Cardiac septum (tissue), 1 donor: ENCODE results near the gene PHYKPL. TPM values are rescaled to one million over a fixed set of nuclear protein-coding genes. Genes with fewer than 3 reads are reported as not detected.

Experiments used
- DNase-seq: peaks from one replicate; pipeline ENCODE4 v3.0.0-alpha.2; 2020; ENCODE audit warnings: low spot score
- intact Hi-C: fragments of 100-400 bp; cut with DNase I; formaldehyde crosslinking; loops from one replicate; pipeline ENCODE4 v1.14.0; 2022
- total RNA-seq: library from RNA; stranded (reverse); fragmentation: NEBNext Ultra II Directional; extraction: Animal tissue kit (Norgen Biotek cat#: 25700); gene quantifications from one replicate; pipeline ENCODE4 v1.2.1, GENCODE V29; 2021
- donor health status: DM: no; HTN: no; CAD: no.

The PHYKPL gene
- total RNA-seq, 1 donor from 2014 or later, result 55.3 TPM

DNA sequence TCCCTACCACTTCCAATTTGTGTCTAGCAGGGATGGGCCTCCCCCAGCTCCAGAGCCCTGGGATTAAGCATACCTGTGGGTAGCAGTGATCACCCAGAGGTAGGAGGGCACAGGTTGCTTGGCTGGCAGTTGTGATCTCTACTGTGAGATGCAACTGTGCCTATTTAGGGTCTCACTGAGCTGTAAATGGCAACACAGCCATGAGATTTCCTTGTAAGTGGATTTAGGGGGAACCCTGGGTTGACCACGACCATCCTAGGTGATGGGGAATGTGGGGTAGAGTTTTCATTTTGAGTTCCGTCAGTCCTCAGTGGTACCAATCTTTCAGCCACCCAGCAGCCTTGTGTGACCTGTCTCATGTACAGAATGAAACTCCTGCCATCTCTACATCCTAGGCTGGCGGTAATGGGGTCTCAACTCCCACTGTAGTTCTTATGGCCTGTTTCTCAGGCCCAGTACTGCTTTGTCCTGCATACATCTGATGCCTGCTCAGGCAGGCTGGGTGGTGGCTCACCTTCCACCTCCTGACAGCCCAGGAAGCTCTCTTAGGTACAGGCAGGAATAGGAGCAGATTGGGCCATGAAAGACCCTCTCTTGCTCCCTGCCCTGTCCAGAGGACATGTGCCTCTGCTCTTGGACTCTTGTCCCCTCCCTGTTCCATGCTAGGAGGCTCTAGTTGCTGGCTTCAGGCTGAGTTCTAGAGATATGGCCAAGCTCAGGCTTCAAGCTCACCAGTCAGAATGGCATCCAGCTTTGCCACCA lies 20.2 kb downstream of the PHYKPL start:
- intact Hi-C loops, result no loop called here
- peak; percentile 33 for DNase-seq

DNA sequence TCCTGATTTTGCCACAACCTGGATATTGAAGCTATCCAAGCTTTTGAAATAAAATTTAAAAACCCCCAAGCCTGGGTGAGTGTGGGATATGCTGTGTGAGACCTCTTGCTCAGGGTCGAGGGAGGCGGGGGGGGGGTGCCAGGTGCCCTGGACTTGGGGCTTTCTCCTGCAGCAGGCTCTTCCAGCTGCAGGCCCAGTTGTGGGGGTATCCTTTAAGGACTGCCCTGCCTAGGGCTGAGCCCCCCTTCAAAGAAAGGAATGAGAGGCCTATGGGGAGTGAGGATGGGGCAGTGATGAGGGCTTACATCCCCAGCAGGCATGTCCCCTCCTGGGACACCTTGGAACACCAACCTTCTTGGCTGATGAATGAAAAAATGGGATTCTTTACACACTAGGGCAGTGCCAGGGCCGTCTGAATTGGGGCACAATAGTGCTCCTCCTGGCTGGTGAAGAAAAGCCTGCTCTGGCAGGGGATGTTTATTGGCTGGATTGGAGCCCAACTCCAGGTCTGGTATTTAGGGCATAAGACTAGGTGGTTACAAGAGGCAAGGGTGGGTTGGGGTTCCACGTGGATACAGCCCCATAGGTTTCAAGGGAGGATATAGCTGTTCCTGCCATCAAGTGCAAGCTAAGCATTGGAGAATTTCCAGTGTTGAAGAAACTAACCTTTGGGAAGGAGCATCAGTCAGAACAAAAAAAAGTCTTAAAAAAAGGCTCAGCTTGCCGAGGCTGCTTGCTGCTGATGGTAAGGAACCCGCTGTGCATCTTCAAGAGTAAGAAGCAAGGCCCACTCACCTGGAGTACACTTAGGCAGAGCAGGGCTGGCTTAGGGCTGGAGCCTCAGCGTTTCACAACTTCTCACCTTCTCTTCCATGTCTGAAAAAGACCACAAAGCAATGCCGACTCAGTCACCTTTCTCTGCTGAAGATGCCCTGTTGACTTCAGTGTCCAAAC lies 21.2 kb downstream of the PHYKPL start:
- DNase-seq, result peak; percentile 35
- intact Hi-C loops, result no loop called here

DNA sequence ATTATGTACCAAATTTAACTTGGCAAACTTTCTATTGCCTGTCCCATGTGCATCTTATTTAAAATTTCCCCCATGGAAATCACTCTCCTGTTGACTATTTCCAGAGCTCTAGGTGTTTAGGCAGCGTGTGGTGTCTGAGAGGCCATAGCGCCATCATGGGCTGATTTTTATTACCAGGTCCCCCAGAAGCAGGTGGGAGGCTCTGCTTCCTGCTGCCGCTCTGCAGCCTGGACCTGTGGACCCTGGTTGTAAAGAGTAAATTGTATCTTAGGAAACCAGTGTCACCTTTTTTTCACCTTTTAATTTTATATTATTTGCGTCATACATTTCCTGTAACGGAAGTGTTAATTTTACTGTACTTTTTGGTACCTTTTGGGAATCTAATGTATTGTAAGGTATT lies 21.9 kb downstream of the PHYKPL start:
- intact Hi-C loops, result no loop called here
- peak; percentile 10 for DNase-seq

DNA sequence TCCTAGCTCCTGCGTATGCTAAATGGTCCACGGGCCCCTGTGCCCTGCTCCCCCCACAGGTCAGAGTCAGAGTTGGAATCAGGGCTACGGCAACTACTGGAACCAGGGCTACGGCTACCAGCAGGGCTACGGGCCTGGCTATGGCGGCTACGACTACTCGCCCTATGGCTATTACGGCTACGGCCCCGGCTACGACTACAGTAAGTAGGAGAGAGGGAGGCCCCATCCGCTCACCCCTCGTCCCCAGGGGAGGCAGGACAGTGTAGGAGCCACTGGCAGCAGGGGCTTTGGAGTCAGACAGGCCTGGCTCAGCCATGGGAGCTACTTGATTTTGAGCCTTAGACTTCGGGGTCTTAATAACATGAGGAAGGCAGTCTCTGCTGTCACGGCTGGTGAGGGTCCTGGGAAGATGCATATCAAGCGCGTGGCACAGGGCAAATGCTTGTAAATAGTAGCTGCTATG lies 22.5 kb downstream of the PHYKPL start:
- DNase-seq, result peak; percentile 68
- intact Hi-C loops, result no loop called here

DNA sequence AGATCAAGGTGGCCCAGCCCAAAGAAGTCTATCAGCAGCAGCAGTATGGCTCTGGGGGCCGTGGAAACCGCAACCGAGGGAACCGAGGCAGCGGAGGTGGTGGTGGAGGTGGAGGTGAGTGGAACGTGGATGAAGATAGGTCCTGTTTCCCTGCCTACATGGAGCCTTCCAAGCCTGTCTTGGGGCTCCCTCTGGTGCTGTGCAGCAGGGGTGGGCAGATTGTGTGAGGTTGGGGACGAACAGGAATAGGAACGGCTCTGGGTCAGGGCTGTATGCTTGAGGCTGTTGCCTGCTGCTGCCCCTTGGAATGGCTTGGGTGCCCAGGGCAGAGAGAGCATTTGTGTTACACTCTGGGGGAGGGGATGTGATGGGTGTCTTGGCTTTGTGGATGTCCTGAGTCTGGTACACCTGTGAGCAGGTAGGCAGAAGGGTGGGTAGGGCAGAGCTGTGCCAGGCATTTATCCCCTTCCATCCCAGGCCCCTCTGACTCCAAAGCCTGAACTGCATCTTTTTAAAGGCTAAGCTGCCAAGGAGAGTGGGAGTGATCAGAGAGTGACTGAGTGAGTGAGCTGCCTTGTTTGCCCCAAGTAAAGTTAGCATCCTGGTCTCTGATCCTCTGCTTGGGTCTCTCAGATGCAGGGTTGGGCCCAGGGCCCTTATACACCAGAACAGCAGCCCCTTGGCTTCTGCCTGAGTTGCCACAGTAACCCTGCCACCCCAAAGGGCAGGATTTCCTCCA lies 23.1 kb downstream of the PHYKPL start:
- peak; percentile 44 for DNase-seq
- intact Hi-C loops, result no loop called here

DNA sequence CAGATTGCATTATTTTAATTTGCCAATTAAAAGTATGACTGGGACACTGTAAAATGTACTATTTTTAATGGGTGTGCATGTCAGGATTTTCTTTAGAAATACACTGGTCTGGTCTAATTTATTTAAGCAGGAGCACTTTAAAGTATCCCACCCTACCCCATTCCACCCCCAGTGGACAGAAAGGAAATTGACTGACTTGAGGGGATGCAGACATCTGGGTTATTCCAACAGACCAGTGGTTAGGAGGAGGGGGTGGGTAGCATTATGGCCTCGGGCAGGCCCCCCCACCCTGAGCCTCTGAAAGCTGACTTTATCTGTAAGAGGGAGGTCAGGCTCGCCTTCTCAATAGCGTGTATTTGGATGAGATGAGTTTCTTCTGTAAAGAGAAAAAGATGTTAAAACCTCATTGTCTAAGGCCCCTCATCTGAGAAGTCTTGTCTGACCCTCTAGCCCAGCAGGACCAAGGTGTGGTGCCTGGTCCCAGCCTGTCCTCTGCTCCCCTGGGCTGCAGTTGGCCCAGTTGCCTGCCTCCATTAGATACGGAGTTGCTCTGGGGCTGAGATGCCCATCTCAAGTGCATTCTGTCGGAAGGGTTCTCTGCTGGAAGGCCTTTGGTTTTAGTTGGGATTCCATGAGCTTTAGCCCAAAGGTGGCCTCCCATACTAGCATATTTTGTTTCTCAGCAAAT lies 23.9 kb downstream of the PHYKPL start:
- DNase-seq, result peak; percentile 27
- intact Hi-C loops, result no loop called here

DNA sequence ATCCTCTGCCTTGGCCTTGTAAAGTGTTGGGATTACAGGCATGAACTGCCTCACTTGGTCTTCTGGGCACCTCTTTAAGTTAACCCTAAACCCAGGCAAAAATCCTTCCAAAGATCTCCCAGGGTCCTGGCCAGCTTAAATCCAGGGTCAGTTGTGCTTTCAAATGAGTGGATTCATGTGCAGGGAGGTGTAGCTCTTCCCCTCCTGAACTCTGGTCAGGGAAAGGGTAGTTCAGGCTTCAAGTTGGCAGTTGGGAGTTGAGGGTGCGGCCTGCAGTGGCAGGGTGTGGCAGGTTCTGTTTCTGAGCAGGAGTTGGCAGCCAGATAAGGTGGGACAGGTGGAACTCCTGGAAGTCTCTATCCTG lies 24.7 kb downstream of the PHYKPL start:
- intact Hi-C loops, result no loop called here
- no peak for DNase-seq

DNA sequence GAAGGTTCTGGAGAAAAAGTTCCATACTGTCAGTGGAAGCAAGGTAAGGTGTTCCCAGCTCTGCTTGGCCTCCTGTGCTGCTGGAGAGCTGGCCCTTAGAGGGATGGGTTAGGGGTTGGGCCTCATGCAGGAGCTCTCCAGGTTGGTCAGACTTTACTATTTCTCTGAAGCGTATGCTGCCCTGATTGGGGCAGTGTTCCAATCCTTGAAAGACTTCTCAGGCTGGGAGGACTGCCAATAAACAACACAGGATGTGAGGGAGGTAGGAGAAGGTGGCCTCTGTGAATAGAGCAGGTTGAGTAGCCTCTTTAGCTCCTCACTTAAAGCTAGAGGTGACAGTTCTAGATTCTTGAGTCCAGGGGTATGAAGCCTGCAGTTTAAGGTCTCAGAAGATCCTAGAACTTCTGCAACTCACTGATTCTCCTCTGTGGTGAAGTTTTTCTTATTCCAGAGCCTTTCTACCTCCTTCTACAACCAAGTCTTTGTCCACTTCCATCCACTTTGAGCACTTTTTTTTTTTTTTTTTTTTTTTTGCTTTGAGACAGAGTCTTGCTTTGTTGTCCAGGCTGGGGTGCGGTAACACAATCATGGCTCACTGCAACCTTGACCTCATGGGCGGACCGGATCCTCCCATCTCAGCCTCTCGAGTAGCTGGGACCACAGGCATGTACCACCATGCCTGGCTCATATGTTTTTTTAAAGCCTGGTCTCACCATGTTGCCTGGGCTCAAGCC lies 25.3 kb downstream of the PHYKPL start:
- peak; percentile 69 for DNase-seq
- intact Hi-C loops, result no loop called here

DNA sequence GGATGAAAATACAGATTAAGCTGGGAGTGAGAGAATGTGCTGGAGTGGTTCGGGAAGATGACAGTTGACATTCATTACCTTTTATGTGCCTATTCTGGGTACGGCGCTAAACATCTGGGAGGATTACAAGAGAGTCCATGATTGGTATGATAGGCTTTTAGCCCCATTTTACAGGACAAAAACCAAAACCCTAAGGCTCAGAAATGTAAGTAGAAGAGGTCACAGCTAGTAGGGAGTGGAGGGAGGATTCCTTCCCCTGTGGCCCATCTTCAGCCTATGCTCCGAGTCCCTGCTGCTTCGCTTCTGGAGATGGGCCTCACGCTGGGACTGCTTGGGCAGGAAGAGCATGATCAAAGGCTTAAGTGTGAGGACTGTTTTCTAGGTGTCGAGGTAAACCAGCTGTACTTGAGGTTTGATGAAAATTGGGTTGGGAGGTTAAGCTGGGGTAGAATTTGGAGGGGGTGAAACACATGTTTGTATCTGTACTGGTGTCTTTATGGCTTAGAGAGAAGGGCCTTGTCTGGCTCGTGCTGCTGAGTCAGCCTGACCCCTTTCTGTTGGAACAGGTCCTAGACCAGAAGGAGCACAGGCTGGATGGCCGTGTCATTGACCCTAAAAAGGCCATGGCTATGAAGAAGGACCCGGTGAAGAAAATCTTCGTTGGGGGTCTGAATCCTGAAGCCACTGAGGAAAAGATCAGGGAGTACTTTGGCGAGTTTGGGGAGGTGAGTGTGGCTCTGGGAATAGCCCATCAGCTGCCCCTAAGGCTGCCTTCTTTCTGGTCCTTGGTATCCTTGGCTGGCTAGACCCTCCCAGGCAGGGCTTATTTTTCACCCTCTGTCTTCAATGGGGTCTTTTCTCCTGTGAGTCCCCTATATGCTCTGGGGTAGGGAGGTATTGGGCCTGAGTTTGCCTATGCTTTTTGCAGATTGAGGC lies 26.2 kb downstream of the PHYKPL start:
- intact Hi-C loops, result no loop called here
- peak; percentile 49 for DNase-seq

DNA sequence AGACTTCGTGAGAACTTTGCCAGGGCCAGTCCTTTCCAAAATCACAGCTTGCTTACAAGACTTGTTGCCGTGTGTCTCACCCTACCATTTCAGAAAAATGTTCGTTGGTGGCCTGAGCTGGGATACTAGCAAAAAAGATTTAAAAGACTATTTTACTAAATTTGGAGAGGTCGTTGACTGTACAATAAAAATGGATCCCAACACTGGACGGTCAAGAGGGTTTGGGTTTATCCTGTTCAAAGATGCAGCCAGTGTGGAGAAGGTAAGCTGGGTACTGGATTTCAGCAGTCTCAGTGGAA lies 26.9 kb downstream of the PHYKPL start:
- no peak for DNase-seq
- intact Hi-C loops, result loop anchor here (2.0 kb wide), 1 partner anchor 53 kb away; the partner anchor contains the start of gene NHP2

DNA sequence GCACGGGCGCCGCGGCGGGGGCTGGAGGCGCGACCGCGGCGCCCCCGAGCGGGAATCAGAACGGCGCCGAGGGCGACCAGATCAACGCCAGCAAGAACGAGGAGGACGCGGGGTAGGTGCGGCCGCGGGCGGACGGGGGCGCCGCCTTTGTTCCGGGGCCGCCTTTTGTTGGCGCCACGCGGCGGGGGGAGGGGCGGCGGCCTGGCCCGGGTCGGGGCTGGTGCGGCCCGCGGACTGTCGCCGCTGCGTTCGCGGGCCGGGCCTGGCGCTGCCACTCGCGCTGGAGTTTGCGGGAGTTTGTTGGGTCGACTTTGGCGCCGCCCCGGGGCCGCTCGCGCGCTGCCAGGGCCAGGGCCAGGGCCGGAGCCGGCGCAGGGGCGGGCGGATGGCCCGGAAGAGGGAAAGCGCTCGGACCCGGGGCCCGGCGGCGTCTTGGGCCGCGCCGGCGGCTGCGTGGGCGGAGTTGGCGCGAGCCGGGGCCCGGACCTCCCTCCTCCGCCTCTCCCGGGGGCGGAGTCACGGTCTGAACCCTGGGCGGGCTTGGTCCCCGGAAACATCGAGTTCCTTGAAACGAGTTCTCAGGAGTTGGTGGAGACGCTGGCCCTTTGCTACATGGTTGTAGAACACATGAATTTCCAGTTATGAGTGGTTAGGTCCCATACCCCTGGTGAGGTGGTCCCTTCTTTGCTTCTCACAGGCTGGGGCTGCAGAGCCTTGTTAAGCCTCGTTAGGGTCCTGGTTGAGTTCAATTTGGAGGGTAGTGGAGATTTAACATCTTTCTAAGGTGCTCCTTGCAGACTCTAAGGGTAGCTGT lies 27.5 kb downstream of the PHYKPL start:
- intact Hi-C loops, result loop anchor here (2.0 kb wide), 1 partner anchor 52 kb away; the partner anchor contains the start of gene NHP2
- DNase-seq, result peak; percentile 87

DNA sequence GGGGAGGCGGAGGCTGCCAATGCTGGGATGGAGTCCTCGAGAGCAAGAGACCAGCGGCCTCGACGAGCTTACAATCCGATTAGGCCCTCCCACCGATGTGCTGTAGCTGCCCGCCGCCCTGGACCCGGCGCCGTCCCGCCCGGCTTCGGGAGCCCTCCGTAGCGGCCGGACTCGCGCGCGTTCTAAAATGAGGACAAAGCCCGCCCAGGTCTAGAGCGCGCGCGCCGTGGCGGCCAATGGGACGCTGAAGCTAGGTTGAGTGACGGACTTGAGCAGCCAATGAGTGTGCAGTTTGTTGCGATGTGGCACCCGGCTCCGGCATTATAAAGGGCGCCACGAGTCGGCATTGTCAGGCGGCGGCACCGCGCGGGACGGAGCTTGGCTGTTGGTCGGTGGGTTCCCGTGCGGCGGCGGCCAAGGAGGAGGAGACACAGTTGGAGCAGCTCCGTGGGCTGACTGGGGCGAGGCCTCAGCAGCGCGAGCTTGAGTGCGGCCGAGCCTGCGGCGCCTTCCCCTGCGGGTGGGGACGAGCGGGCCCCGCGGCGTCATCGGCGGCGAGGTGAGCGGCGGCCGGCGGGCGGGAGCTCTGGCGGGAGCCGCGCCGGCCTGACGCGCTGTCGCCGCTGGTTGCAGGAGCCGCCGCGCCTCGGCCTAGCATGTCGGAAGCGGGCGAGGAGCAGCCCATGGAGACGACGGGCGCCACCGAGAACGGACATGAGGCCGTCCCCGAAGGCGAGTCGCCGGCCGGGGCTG lies 28.2 kb downstream of the PHYKPL start, which contains the start of gene HNRNPAB:
TSS of gene HNRNPAB (plus strand) at position 352 of the 753 bp plus-strand sequence. CDS start at position 657, 305 bp downstream.
- DNase-seq, result peak; percentile 97
- intact Hi-C loops, result loop anchor here (2.0 kb wide), 1 partner anchor 52 kb away; the partner anchor contains the start of gene NHP2

DNA sequence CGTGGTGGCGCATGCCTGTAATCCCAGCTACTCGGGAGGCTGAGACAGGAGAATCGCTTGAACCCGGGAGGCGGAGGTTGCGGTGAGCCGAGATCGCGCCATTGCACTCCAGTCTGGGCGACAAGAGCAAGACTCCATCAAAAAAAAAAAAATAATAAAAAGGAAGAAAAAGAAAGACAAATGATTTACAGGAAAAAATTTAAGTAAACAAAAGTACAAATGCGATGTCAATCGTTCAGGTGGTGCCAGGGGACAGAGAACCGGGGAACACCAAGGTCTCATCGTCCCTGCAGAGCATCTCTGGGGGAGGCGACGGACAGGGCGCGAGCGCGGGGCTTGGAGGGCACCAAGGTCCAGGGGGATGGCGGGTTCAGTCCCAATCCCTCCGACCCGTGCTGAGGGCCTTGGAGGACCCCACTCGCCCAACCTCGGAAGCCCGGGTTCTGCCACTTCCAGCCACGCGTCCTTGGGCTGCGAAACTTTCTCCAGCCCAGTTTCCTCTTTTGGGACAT lies 28.9 kb downstream of the PHYKPL start:
- intact Hi-C loops, result loop anchor here (2.0 kb wide), 1 partner anchor 51 kb away; the partner anchor contains the start of gene NHP2
- no peak for DNase-seq

DNA sequence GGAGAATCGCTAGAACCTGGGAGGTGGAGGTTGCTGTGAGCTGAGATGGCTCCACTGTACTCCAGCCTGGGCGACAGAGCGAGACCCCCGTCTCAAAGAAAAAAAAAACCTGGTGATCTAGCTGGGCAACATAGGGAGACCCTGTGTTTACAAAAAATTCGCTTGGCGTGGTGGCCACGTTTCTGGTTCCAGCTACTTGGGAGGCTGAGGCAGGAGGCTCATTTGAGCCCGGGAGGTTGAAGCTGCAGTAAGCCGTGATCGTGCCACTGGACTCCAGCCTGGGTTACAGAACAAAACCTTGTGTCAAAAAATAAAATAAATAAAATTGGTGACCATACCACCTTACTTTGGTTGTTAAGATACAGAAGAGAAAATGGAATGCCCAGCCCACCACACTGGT lies 30.1 kb downstream of the PHYKPL start:
- no peak for DNase-seq
- intact Hi-C loops, result no loop called here

DNA sequence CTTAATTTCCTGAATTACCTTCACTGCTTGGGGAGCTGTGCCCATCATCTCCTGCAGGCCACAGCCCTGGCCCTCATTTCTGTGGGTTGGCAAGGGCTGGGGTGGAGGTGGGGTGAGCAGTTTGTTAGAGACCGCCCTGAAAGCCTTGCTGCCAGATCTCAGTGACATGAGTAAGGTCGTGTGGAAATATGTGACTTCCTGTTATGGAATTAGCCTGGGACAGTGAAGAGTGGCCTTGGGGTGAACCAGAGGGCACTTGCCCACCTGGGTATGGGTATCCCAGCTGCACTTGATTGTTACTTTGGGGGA lies 30.7 kb downstream of the PHYKPL start:
- DNase-seq, result no peak
- intact Hi-C loops, result no loop called here
